AG04450 (cell line): ENCODE results near the gene ASNS. TPM values are rescaled to one million over a fixed set of nuclear protein-coding genes. Genes with fewer than 3 reads are reported as not detected.
"Not testable (repeated sequence)": the region's sequence is repeated elsewhere in the genome, so short reads cannot be mapped to it uniquely, and the experiment has no call there.

ENCODE experiments used
- CTCF ChIA-PET: fragments of 300-600, 350-600 bp; formaldehyde crosslinking; extraction: SDS; loops from one replicate; lab custom pipeline; 2022; ENCODE audit warnings: antibody characterized with exemption, inconsistent platforms; lab: Charles Lee
- POLR2A ChIA-PET: fragments of 350-600 bp; formaldehyde crosslinking; extraction: SDS; loops from one replicate; lab custom pipeline; 2021; ENCODE audit warnings: antibody characterized with exemption, inconsistent platforms; lab: Yijun Ruan, JAX
- DNase-seq: peaks from one replicate; pipeline ENCODE4 v3.0.0-alpha.2; 2011; ENCODE audit warnings: low read depth, low spot score
- H3K27ac ChIP-seq: one replicate; pipeline ENCODE4 v1.5.1; 2012; ENCODE audit warnings: low read depth, low read length, control low read depth
- H3K27me3 ChIP-seq: one replicate; pipeline ENCODE4 v1.6.0; 2012; ENCODE audit warnings: low read length; ENCODE audit not compliant: control insufficient read depth, insufficient read depth
- H3K4me3 ChIP-seq: 2 replicates; pipeline ENCODE4 v1.5.1; 2011; ENCODE audit warnings: mild to moderate bottlenecking, low read depth, low read length, control low read depth
- H3K9me3 ChIP-seq: 2 replicates; pipeline ENCODE4 v1.5.1; 2012; ENCODE audit warnings: low read length; ENCODE audit not compliant: control insufficient read depth, insufficient read depth
- polyA minus RNA-seq: library from RNA; depleted of rRNA, polyadenylated mRNA; stranded (reverse); fragments of >200 nt; gene quantifications from 2 replicates; pipeline ENCODE4 v1.2.3, GENCODE V29; 2011; rRNA and poly(A)+ RNA removed
- polyA plus RNA-seq: library from polyadenylated mRNA; depleted of rRNA; stranded (reverse); fragments of >200 nt; gene quantifications from 2 replicates; pipeline ENCODE4 v1.2.3, GENCODE V29; 2011; rRNA removed
- TF ChIP-seq, protein P1 (sequence below): IDR thresholded peaks from 2 replicates; pipeline ENCODE4 v1.5.1; 2011; ENCODE audit warnings: low read depth, low read length, control low read depth, inconsistent platforms

Gene ASNS, protein sequence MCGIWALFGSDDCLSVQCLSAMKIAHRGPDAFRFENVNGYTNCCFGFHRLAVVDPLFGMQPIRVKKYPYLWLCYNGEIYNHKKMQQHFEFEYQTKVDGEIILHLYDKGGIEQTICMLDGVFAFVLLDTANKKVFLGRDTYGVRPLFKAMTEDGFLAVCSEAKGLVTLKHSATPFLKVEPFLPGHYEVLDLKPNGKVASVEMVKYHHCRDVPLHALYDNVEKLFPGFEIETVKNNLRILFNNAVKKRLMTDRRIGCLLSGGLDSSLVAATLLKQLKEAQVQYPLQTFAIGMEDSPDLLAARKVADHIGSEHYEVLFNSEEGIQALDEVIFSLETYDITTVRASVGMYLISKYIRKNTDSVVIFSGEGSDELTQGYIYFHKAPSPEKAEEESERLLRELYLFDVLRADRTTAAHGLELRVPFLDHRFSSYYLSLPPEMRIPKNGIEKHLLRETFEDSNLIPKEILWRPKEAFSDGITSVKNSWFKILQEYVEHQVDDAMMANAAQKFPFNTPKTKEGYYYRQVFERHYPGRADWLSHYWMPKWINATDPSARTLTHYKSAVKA
- polyA plus RNA-seq (113 and 117 TPM in 2 replicates), polyA minus RNA-seq (85.8 and 96.4 TPM in 2 replicates)

GRCh38 chr7:97872025-97872669, at the start of gene ASNS:
ASNS (minus strand) TSS chr7:97872408; CDS start chr7:97869156, 3,252 bp downstream.
- POLR2A ChIA-PET, result interaction anchor here (0.5 to 0.9 kb wide), 2 partner anchors 215 to 755 kb away, joined by 5 to 6 read pairs; partner anchors contain the start of gene SDHAF3
- Histone ChIP-seq H3K9me3 (no peaks in the 10 kb centered on the region; the same call in 1 of the 2 replicates), H3K27ac (peak within 1 kb of the TSS; percentile 72), H3K27me3 (no peaks in the 10 kb centered on the region), H3K4me3 (peak within 1 kb of the TSS; percentile 96)
- DNase-seq, result peak; percentile 71
- CTCF ChIA-PET, result interaction anchor here (1.1 to 1.6 kb wide), 3 partner anchors 15 to 296 kb away, joined by 3 to 11 read pairs (median 3); no protein-coding TSS in a partner anchor
- TF ChIP-seq, protein P1, sequence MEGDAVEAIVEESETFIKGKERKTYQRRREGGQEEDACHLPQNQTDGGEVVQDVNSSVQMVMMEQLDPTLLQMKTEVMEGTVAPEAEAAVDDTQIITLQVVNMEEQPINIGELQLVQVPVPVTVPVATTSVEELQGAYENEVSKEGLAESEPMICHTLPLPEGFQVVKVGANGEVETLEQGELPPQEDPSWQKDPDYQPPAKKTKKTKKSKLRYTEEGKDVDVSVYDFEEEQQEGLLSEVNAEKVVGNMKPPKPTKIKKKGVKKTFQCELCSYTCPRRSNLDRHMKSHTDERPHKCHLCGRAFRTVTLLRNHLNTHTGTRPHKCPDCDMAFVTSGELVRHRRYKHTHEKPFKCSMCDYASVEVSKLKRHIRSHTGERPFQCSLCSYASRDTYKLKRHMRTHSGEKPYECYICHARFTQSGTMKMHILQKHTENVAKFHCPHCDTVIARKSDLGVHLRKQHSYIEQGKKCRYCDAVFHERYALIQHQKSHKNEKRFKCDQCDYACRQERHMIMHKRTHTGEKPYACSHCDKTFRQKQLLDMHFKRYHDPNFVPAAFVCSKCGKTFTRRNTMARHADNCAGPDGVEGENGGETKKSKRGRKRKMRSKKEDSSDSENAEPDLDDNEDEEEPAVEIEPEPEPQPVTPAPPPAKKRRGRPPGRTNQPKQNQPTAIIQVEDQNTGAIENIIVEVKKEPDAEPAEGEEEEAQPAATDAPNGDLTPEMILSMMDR, result 0 out of 2 replicates have a peak, but pooled peaks have one; percentile 2

- POLR2A ChIA-PET, H3K27me3 ChIP-seq, H3K9me3 ChIP-seq, DNase-seq, H3K4me3 ChIP-seq, CTCF ChIA-PET, H3K27ac ChIP-seq: not testable (repeated sequence)
Measured at GRCh38 chr7:97921254-97921653, 49.0 kb upstream of the ASNS start.

GRCh38 chr7:97915267-97915666, 43.1 kb upstream of the ASNS start:
- DNase-seq, H3K27me3 ChIP-seq, H3K27ac ChIP-seq, CTCF ChIA-PET, H3K9me3 ChIP-seq, H3K4me3 ChIP-seq, POLR2A ChIA-PET: not testable (repeated sequence)

DNA sequence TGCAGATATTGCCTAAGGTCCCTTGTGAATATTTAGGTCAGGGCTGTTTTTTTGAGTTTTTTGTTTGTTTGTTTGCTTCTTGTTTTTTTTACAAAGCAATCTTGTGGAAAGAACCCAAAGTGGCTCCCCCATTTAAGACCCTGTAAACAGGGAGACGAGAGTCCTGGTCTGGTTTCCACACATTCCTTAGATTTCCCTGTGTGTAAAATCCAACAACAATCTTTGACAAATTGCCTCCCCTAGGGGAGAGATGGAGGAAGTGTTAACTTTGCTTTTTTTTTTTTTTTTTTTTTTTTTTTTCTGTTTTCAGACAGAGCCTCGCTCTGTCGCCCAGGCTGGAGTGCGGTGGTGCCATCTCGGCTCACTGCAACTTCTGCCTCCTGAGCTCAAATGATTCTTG, 40.1 kb upstream of the ASNS start:
- H3K9me3 ChIP-seq, POLR2A ChIA-PET, CTCF ChIA-PET, DNase-seq, H3K27ac ChIP-seq, H3K27me3 ChIP-seq, H3K4me3 ChIP-seq: not testable (repeated sequence)

DNA sequence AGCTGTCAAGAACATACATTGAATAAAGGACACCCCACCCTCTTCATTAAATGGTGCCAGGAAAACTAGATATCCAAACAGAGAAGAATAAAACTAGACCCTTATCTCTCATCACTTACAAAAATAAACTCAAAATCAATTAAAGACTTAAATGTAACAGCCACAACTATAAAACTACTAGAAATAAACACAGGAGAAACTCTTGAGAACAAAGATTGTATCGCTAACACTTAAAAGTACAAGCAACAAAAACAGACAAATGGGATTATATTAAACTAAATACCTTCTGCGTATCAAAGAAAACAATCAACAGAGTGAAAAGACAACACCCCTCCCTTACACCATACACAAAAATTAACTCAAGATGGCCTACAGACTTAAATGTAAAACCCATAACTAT, 24.7 kb upstream of the ASNS start:
- DNase-seq, H3K9me3 ChIP-seq, H3K27ac ChIP-seq, POLR2A ChIA-PET, H3K4me3 ChIP-seq, H3K27me3 ChIP-seq: not testable (repeated sequence)
- CTCF ChIA-PET, result interaction anchor here (0.5 kb wide), 1 partner anchor 272 kb away, joined by 3 read pairs; no protein-coding TSS in a partner anchor

GRCh38 chr7:97891721-97892120, 19.5 kb upstream of the ASNS start:
- H3K27ac ChIP-seq, POLR2A ChIA-PET, H3K27me3 ChIP-seq, CTCF ChIA-PET, DNase-seq, H3K4me3 ChIP-seq, H3K9me3 ChIP-seq: not testable (repeated sequence)

DNA sequence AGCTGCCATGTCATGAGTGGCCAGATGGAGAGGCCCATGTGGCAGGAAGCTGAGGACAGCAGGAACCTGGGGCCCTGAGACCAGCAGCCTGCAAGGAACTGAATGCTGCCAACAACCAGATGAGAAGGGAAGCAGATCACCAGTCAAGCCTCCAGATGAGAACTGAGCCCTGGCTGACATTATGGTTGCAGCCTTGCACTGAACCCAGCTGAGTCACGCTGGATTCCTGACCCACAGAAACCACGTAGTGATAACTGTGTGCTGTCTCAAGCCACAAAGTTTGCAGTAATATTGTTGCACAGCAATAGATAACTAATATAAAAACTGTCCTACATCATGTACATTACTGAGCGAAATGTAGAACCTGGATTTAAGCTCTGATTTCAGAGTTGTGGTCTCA, 7.3 kb upstream of the ASNS start:
- DNase-seq, CTCF ChIA-PET, H3K27me3 ChIP-seq, H3K27ac ChIP-seq, H3K9me3 ChIP-seq, H3K4me3 ChIP-seq, POLR2A ChIA-PET: not testable (repeated sequence)

DNA sequence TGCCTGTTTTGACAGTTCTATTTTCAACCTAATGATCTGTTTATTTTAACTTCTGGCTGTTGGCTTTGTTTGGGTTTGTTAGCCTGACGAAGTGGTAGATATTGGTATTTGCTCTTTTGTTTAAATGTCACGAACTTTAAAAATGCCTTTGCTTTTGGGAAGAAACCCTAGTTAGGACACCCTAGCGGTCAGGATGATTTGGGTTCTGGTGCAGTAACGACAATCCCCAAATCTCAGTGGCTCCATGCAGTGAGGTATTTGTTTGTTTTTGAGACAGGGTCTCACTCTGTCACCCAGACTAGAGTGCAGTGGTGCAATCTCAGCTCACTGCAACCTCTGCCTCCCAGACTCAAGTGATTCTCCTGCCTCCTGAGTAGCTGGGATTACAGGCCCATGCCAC, 2.7 kb upstream of the ASNS start:
- H3K9me3 ChIP-seq, DNase-seq, CTCF ChIA-PET, H3K27ac ChIP-seq, POLR2A ChIA-PET, H3K4me3 ChIP-seq, H3K27me3 ChIP-seq: not testable (repeated sequence)
